K562 (cell line): ENCODE measurements around the gene RAB26. TPM values are rescaled to one million over a fixed set of nuclear protein-coding genes. Genes with fewer than 3 reads are reported as not detected.

Experiments
- CREM ChIP-seq: IDR thresholded peaks from 2 replicates; pipeline ENCODE4 v1.6.1; 2014; ENCODE audit warnings: antibody characterized with exemption, low read depth
- CTBP1 ChIP-seq: fragments of 450-650 bp; IDR thresholded peaks from 2 replicates; pipeline ENCODE4 v1.6.1; 2016; ENCODE audit warnings: borderline replicate concordance
- HNRNPK ChIP-seq: fragments of 200-400 bp; formaldehyde crosslinking; IDR thresholded peaks from one replicate; pipeline ENCODE4 v1.6.1; 2018; ENCODE audit warnings: mild to moderate bottlenecking, low read depth, low read length; ENCODE audit not compliant: poor library complexity, severe bottlenecking
- KDM1A ChIP-seq, 2 experiments: fragments of 450-650 bp; IDR thresholded peaks; 2 replicates each; pipeline ENCODE4 v1.6.1; 2016; ENCODE audit warnings: mild to moderate bottlenecking in 2 of 2
- SLC30A9 ChIP-seq: fragments of 250-450 bp; sonication (Bioruptor Pico); IDR thresholded peaks from 2 replicates; pipeline ENCODE4 v1.8.0; 2022; ENCODE audit warnings: mild to moderate bottlenecking, moderate library complexity
- polyA plus RNA-seq, 8 experiments: library from polyadenylated mRNA; depleted of rRNA in 4 of 8; stranded (reverse) in 5 of 8; unstranded in 3 of 8; fragments of >200 nt; fragmentation: Nextera tagmentation in 2 of 8; fragmentation: Illumina TruSeq in 1 of 8; extraction: Ambion mirVana in 2 of 8; extraction: Trizol in 1 of 8; gene quantifications; 2 replicates each; pipeline versions ENCODE4 v1.2.1 to v1.2.3, GENCODE V29; 2011 to 2014; ENCODE audit warnings: inconsistent platforms in 1 of 8, missing spikeins in 1 of 8
- total RNA-seq, 7 experiments: library from RNA; depleted of rRNA in 6 of 7; stranded (reverse); fragments of >200 nt in 6 of 7; fragmentation: Illumina TruSeq in 2 of 7; extraction: Trizol in 2 of 7; gene quantifications; 2 replicates each; pipeline versions ENCODE4 v1.2.1 to v1.2.3, GENCODE V29; 2011 to 2021; ENCODE audit warnings: low replicate concordance in 1 of 7
- TF ChIP-seq, protein P1 (sequence below), 2 experiments: fragments of 450-650 bp; formaldehyde crosslinking in 1 of 2; IDR thresholded peaks; 2 replicates each; pipeline versions ENCODE4 v1.4.0 to v1.6.1; 2014 to 2020; ENCODE audit warnings: mild to moderate bottlenecking in 2 of 2, borderline replicate concordance in 1 of 2, low read depth in 1 of 2
- TF ChIP-seq, protein P2 (sequence below): fragments of 450-650 bp; IDR thresholded peaks from 2 replicates; pipeline ENCODE4 v1.6.1; 2016; ENCODE audit warnings: mild to moderate bottlenecking, moderate library complexity

The RAB26 gene
- total and polyA plus RNA-seq, 9 of the 15 experiments (the other 6 are each of a cell fraction or from before 2014, with no cell fraction given) = 0.25 to 6.1 (median 2.1) TPM

DNA sequence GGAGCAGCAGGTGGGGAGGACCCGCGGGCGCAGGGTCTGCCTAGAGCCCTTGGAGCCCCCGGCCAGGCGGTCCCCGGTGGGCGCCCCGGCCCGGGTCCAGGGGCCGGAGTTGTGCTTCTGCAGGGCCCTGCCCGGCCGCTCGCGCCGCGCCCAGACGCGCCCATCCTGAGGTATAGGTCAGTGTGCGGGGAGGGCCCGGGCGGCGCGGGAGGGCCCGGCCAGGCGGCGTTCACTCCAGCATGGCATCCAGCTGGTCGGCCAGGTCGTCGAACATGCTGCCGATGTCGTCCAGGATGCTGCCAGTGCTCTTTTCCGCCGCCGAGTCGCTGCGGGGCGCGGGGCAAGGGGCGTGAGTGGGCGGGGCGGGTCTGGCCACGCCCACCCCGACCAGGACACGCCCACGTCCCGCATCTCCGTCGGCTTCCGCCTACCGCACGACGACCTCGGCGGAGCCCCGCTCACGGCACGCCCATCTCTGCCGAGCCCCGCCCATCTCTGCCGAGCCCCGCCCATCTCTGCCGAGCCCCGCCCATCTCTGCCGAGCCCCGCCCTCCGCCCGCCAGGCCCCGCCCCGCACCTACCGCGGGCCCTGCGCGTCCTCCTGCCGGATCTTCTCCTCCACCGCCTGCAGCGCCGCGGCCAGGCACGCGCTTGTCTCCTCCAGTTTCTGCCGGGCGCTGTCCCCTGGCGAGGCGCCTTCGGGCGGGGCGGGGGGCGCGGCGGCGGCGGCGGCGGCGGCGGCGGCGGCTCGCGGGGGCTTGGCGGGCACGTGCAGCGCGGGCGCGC, 30.1 kb downstream of the RAB26 start (continued):
- TF ChIP-seq, protein P1, sequence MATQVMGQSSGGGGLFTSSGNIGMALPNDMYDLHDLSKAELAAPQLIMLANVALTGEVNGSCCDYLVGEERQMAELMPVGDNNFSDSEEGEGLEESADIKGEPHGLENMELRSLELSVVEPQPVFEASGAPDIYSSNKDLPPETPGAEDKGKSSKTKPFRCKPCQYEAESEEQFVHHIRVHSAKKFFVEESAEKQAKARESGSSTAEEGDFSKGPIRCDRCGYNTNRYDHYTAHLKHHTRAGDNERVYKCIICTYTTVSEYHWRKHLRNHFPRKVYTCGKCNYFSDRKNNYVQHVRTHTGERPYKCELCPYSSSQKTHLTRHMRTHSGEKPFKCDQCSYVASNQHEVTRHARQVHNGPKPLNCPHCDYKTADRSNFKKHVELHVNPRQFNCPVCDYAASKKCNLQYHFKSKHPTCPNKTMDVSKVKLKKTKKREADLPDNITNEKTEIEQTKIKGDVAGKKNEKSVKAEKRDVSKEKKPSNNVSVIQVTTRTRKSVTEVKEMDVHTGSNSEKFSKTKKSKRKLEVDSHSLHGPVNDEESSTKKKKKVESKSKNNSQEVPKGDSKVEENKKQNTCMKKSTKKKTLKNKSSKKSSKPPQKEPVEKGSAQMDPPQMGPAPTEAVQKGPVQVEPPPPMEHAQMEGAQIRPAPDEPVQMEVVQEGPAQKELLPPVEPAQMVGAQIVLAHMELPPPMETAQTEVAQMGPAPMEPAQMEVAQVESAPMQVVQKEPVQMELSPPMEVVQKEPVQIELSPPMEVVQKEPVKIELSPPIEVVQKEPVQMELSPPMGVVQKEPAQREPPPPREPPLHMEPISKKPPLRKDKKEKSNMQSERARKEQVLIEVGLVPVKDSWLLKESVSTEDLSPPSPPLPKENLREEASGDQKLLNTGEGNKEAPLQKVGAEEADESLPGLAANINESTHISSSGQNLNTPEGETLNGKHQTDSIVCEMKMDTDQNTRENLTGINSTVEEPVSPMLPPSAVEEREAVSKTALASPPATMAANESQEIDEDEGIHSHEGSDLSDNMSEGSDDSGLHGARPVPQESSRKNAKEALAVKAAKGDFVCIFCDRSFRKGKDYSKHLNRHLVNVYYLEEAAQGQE (IDR thresholded peaks at IDR 0.05; ENCODE audit: borderline replicate concordance) = peak; percentile 63
- TF ChIP-seq, protein P1 (CRISPR knock-in tag; IDR thresholded peaks at IDR 0.05; ENCODE audit: low read depth) = 0 out of 2 replicates have a peak, but pooled peaks have one; percentile 24
- no peak for TF ChIP-seq HNRNPK
- TF ChIP-seq KDM1A (IDR thresholded peaks at IDR 0.05) = no peak
- no peak for TF ChIP-seq SLC30A9 (CRISPR knock-in tag)
- TF ChIP-seq, protein P2, sequence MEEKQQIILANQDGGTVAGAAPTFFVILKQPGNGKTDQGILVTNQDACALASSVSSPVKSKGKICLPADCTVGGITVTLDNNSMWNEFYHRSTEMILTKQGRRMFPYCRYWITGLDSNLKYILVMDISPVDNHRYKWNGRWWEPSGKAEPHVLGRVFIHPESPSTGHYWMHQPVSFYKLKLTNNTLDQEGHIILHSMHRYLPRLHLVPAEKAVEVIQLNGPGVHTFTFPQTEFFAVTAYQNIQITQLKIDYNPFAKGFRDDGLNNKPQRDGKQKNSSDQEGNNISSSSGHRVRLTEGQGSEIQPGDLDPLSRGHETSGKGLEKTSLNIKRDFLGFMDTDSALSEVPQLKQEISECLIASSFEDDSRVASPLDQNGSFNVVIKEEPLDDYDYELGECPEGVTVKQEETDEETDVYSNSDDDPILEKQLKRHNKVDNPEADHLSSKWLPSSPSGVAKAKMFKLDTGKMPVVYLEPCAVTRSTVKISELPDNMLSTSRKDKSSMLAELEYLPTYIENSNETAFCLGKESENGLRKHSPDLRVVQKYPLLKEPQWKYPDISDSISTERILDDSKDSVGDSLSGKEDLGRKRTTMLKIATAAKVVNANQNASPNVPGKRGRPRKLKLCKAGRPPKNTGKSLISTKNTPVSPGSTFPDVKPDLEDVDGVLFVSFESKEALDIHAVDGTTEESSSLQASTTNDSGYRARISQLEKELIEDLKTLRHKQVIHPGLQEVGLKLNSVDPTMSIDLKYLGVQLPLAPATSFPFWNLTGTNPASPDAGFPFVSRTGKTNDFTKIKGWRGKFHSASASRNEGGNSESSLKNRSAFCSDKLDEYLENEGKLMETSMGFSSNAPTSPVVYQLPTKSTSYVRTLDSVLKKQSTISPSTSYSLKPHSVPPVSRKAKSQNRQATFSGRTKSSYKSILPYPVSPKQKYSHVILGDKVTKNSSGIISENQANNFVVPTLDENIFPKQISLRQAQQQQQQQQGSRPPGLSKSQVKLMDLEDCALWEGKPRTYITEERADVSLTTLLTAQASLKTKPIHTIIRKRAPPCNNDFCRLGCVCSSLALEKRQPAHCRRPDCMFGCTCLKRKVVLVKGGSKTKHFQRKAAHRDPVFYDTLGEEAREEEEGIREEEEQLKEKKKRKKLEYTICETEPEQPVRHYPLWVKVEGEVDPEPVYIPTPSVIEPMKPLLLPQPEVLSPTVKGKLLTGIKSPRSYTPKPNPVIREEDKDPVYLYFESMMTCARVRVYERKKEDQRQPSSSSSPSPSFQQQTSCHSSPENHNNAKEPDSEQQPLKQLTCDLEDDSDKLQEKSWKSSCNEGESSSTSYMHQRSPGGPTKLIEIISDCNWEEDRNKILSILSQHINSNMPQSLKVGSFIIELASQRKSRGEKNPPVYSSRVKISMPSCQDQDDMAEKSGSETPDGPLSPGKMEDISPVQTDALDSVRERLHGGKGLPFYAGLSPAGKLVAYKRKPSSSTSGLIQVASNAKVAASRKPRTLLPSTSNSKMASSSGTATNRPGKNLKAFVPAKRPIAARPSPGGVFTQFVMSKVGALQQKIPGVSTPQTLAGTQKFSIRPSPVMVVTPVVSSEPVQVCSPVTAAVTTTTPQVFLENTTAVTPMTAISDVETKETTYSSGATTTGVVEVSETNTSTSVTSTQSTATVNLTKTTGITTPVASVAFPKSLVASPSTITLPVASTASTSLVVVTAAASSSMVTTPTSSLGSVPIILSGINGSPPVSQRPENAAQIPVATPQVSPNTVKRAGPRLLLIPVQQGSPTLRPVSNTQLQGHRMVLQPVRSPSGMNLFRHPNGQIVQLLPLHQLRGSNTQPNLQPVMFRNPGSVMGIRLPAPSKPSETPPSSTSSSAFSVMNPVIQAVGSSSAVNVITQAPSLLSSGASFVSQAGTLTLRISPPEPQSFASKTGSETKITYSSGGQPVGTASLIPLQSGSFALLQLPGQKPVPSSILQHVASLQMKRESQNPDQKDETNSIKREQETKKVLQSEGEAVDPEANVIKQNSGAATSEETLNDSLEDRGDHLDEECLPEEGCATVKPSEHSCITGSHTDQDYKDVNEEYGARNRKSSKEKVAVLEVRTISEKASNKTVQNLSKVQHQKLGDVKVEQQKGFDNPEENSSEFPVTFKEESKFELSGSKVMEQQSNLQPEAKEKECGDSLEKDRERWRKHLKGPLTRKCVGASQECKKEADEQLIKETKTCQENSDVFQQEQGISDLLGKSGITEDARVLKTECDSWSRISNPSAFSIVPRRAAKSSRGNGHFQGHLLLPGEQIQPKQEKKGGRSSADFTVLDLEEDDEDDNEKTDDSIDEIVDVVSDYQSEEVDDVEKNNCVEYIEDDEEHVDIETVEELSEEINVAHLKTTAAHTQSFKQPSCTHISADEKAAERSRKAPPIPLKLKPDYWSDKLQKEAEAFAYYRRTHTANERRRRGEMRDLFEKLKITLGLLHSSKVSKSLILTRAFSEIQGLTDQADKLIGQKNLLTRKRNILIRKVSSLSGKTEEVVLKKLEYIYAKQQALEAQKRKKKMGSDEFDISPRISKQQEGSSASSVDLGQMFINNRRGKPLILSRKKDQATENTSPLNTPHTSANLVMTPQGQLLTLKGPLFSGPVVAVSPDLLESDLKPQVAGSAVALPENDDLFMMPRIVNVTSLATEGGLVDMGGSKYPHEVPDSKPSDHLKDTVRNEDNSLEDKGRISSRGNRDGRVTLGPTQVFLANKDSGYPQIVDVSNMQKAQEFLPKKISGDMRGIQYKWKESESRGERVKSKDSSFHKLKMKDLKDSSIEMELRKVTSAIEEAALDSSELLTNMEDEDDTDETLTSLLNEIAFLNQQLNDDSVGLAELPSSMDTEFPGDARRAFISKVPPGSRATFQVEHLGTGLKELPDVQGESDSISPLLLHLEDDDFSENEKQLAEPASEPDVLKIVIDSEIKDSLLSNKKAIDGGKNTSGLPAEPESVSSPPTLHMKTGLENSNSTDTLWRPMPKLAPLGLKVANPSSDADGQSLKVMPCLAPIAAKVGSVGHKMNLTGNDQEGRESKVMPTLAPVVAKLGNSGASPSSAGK = peak; percentile 91
- TF ChIP-seq CREM = peak; percentile 64
- no peak for TF ChIP-seq CTBP1
